HCT116 (cell line): ENCODE results near the gene NOXA1. TPM values are rescaled to one million over a fixed set of nuclear protein-coding genes. Genes with fewer than 3 reads are reported as not detected.
A peak's percentile ranks its signal among the peaks of the same experiment; 100 is the strongest.

Source experiments
- ATAC-seq: fragments of 200-7000 bp; cut with Tn5 transposase; 2 replicates; pipeline ENCODE4 v1.9.1; 2020; ENCODE audit warnings: mild to moderate bottlenecking, moderate library complexity
- BruUV-seq: library from RNA; stranded (reverse); fragments of 400-500 nt; replicated peaks from 2 replicates; lab custom pipeline; 2021; lab: Mats Ljungman, UMichigan
- CTCF ChIA-PET: fragments of 300-600 bp; sonication (Branson Sonifier 250); formaldehyde crosslinking; loops from one replicate; lab custom pipeline; 2021; ENCODE audit warnings: antibody characterized with exemption; lab: Charles Lee
- POLR2A ChIA-PET: fragments of 300-600, 350-600 bp; sonication (Branson Sonifier 250); formaldehyde crosslinking; loops from one replicate; lab custom pipeline; 2021; ENCODE audit warnings: antibody characterized with exemption; lab: Charles Lee
- RAD21 ChIA-PET, 2 experiments: fragments of 300-600 bp; sonication (Branson Sonifier 250); formaldehyde crosslinking; loops; one replicate each; lab custom pipeline; 2023; ENCODE audit warnings: low total read pairs in 2 of 2; ENCODE audit not compliant: uncharacterized antibody in 2 of 2, unreplicated experiment in 2 of 2, low non-redundant PET in 1 of 2; lab: Charles Lee
- DNase-seq: peaks from one replicate; pipeline ENCODE4 v3.0.0-alpha.2; 2010; ENCODE audit warnings: low read depth, low spot score
- H2AFZ ChIP-seq: fragments of 200-600 bp; shearing (Covaris generic), sonication (generic); 2 replicates; pipeline ENCODE4 v1.6.1; 2017; ENCODE audit warnings: low read depth, mixed run types, mixed read lengths, antibody characterized with exemption, low read length; ENCODE audit not compliant: poor library complexity, severe bottlenecking
- H3K27ac ChIP-seq: 2 replicates; pipeline ENCODE4 v1.5.1; 2012; ENCODE audit warnings: low read depth, low read length
- H3K27me3 ChIP-seq: fragments of 200-600 bp; sonication (generic); 2 replicates; pipeline ENCODE4 v1.6.1; 2016; ENCODE audit warnings: mixed run types, low read length, mixed read lengths; ENCODE audit not compliant: insufficient read depth
- H3K36me3 ChIP-seq, 2 experiments: fragments of 200-500 bp in 1 of 2; fragments of 200-600 bp in 1 of 2; sonication (Bioruptor generic) in 1 of 2; sonication (generic) in 1 of 2; 2 replicates each; pipeline versions ENCODE4 v1.5.1 to v1.6.1; 2014 to 2016; ENCODE audit warnings: low read length in 2 of 2, inconsistent platforms in 1 of 2, mixed read lengths in 1 of 2, mixed run types in 1 of 2; ENCODE audit not compliant: insufficient read depth in 2 of 2, control insufficient read depth in 1 of 2
- H3K4me1 ChIP-seq, 2 experiments: fragments of 200-600 bp in 1 of 2; sonication (generic) in 1 of 2; 2 replicates each; pipeline versions ENCODE4 v1.5.1 to v1.6.1; 2012 to 2017; ENCODE audit warnings: low read length in 2 of 2, inconsistent platforms in 1 of 2, mild to moderate bottlenecking in 1 of 2, mixed read lengths in 1 of 2, mixed run types in 1 of 2, moderate library complexity in 1 of 2; ENCODE audit not compliant: insufficient read depth in 2 of 2, control insufficient read depth in 1 of 2
- H3K4me2 ChIP-seq: fragments of 200-600 bp; sonication (generic); 2 replicates; pipeline ENCODE4 v1.6.1; 2017; ENCODE audit warnings: mixed run types, low read length, mixed read lengths
- H3K4me3 ChIP-seq, 2 experiments: fragments of 200-600 bp in 1 of 2; sonication (generic) in 1 of 2; replicated peaks in 1 of 2; 2 replicates each; pipeline ENCODE4 v1.5.1; 2011 to 2016; ENCODE audit warnings: low read length in 2 of 2, control low read depth in 1 of 2, low read depth in 1 of 2, mild to moderate bottlenecking in 1 of 2, mixed read lengths in 1 of 2, mixed run types in 1 of 2
- H3K79me2 ChIP-seq: fragments of 200-600 bp; sonication (generic); 2 replicates; pipeline ENCODE4 v1.6.1; 2017; ENCODE audit warnings: mild to moderate bottlenecking, mixed run types, low read length, moderate library complexity, mixed read lengths; ENCODE audit not compliant: insufficient read depth
- H3K9ac ChIP-seq: fragments of 200-600 bp; sonication (generic); 2 replicates; pipeline ENCODE4 v1.6.1; 2016; ENCODE audit warnings: low read length, mixed read lengths
- H3K9me2 ChIP-seq: fragments of 200-600 bp; sonication (generic), shearing (Covaris generic); 2 replicates; pipeline ENCODE4 v1.6.1; 2017; ENCODE audit warnings: mixed run types, mild to moderate bottlenecking, moderate library complexity; ENCODE audit not compliant: insufficient read depth
- H3K9me3 ChIP-seq, 2 experiments: fragments of 200-500 bp in 1 of 2; fragments of 200-600 bp in 1 of 2; sonication (Bioruptor generic) in 1 of 2; sonication (generic) in 1 of 2; 2 replicates each; pipeline ENCODE4 v1.6.1; 2014 to 2017; ENCODE audit warnings: low read length in 2 of 2, mixed read lengths in 2 of 2, inconsistent platforms in 1 of 2, low read depth in 1 of 2, mild to moderate bottlenecking in 1 of 2, mixed run types in 1 of 2, moderate library complexity in 1 of 2; ENCODE audit not compliant: control insufficient read depth in 1 of 2, insufficient read depth in 1 of 2
- H4K20me1 ChIP-seq: fragments of 200-600 bp; sonication (generic), shearing (Covaris generic); 2 replicates; pipeline ENCODE4 v1.6.1; 2017; ENCODE audit warnings: mixed run types, mild to moderate bottlenecking, moderate library complexity; ENCODE audit not compliant: insufficient read depth
- ATF3 ChIP-seq: IDR thresholded peaks from 2 replicates; pipeline ENCODE4 v1.6.1; 2012
- CBX3 ChIP-seq: IDR thresholded peaks from 2 replicates; pipeline ENCODE4 v1.6.1; 2012; ENCODE audit warnings: low read depth
- EGR1 ChIP-seq: IDR thresholded peaks from 2 replicates; pipeline ENCODE4 v1.6.1; 2012; ENCODE audit warnings: low read depth
- FOSL1 ChIP-seq: IDR thresholded peaks from 2 replicates; pipeline ENCODE4 v1.6.1; 2012; ENCODE audit warnings: low read depth
- JUND ChIP-seq: IDR thresholded peaks from 2 replicates; pipeline ENCODE4 v1.6.1; 2012
- MAX ChIP-seq: IDR thresholded peaks from 2 replicates; pipeline ENCODE4 v1.6.1; 2012
- POLR2AphosphoS5 ChIP-seq: IDR thresholded peaks from 2 replicates; pipeline ENCODE4 v1.6.1; 2011; ENCODE audit warnings: mild to moderate bottlenecking, low read depth, low read length, moderate library complexity
- RAD21 ChIP-seq: IDR thresholded peaks from 2 replicates; pipeline ENCODE4 v1.6.1; 2012; ENCODE audit warnings: low read depth, mild to moderate bottlenecking
- REST ChIP-seq: IDR thresholded peaks from 2 replicates; pipeline ENCODE4 v1.6.1; 2012; ENCODE audit warnings: low read depth
- SRF ChIP-seq: IDR thresholded peaks from 2 replicates; pipeline ENCODE4 v1.6.1; 2012; ENCODE audit warnings: low read depth
- TCF7L2 ChIP-seq: IDR thresholded peaks from 2 replicates; pipeline ENCODE4 v1.7.0; 2011; ENCODE audit warnings: borderline replicate concordance, inconsistent platforms; ENCODE audit not compliant: insufficient read depth, insufficient read length; ENCODE audit errors: extremely low read depth
- YY1 ChIP-seq: IDR thresholded peaks from 2 replicates; pipeline ENCODE4 v1.6.1; 2011; ENCODE audit warnings: low read length, low read depth, moderate library complexity, mild to moderate bottlenecking; ENCODE audit not compliant: insufficient replicate concordance; ENCODE audit errors: extremely low read depth
- ZNF274 ChIP-seq: fragments of 200-500 bp; sonication (Bioruptor generic); IDR thresholded peaks from 2 replicates; pipeline ENCODE4 v1.6.1; 2014; ENCODE audit warnings: mild to moderate bottlenecking, low read depth, low read length, inconsistent platforms
- intact Hi-C: fragments of 100-400 bp; cut with micrococcal nuclease; formaldehyde crosslinking; loops from 2 replicates; pipeline ENCODE4 v1.10.0; 2022
- total RNA-seq: library from RNA; stranded (reverse); gene quantifications from one replicate; pipeline ENCODE4 v1.2.1, GENCODE V29; 2021; ENCODE audit not compliant: unreplicated experiment
- TF ChIP-seq, protein P1 (sequence below), 3 experiments: fragments of 200-600 bp in 1 of 3; sonication (generic) in 1 of 3; IDR thresholded peaks in 2 of 3; conservative IDR thresholded peaks in 1 of 3; 2 replicates each; pipeline ENCODE4 v1.5.1; 2012 to 2017; ENCODE audit warnings: low read depth in 2 of 3, low read length in 2 of 3, antibody characterized with exemption in 1 of 3, borderline replicate concordance in 1 of 3, control low read depth in 1 of 3, mild to moderate bottlenecking in 1 of 3, mixed read lengths in 1 of 3, mixed run types in 1 of 3, moderate library complexity in 1 of 3; ENCODE audit not compliant: insufficient read depth in 1 of 3

The NOXA1 gene
- total RNA-seq, 1 experiment from 2014 or later = 13.2 TPM

GRCh38 chr9:137435381-137435891 lies 12.2 kb downstream of the NOXA1 start:
- RAD21 ChIA-PET = no interaction called here
- no peaks in the 10 kb centered on the region for H3K9me2 ChIP-seq
- H3K27me3 ChIP-seq = no peaks in the 10 kb centered on the region
- no peak overlapping the region for H2AFZ ChIP-seq
- peak overlapping the region; percentile 70 for H3K4me2 ChIP-seq
- no peaks in the 10 kb centered on the region for H3K79me2 ChIP-seq
- DNase-seq (no peak), ATAC-seq (peak; percentile 20; the same call in 1 of the 2 replicates)
- no peak overlapping the region for H3K4me3 ChIP-seq
- no peaks in the 10 kb centered on the region for H3K36me3 ChIP-seq
- H3K9ac ChIP-seq = peak overlapping the region; percentile 46
- intact Hi-C loops = no loop called here
- H3K27ac ChIP-seq = peak overlapping the region; percentile 79
- BruUV-seq = no TSS peak
- peaks cover 32 to 39% of the 10 kb centered on the region in 2 experiments for H3K4me1 ChIP-seq
- POLR2A ChIA-PET = no interaction called here
- no peak for TF ChIP-seq MAX
- no peak for TF ChIP-seq RAD21
- no peak for TF ChIP-seq FOSL1
- TF ChIP-seq YY1 = no peak
- no peak for TF ChIP-seq EGR1
- TF ChIP-seq POLR2AphosphoS5 = no peak
- no peak for TF ChIP-seq CBX3
- TF ChIP-seq ZNF274 = no peak
- TF ChIP-seq, protein P1, sequence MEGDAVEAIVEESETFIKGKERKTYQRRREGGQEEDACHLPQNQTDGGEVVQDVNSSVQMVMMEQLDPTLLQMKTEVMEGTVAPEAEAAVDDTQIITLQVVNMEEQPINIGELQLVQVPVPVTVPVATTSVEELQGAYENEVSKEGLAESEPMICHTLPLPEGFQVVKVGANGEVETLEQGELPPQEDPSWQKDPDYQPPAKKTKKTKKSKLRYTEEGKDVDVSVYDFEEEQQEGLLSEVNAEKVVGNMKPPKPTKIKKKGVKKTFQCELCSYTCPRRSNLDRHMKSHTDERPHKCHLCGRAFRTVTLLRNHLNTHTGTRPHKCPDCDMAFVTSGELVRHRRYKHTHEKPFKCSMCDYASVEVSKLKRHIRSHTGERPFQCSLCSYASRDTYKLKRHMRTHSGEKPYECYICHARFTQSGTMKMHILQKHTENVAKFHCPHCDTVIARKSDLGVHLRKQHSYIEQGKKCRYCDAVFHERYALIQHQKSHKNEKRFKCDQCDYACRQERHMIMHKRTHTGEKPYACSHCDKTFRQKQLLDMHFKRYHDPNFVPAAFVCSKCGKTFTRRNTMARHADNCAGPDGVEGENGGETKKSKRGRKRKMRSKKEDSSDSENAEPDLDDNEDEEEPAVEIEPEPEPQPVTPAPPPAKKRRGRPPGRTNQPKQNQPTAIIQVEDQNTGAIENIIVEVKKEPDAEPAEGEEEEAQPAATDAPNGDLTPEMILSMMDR (IDR thresholded peaks at IDR 0.05 in 2 of 3, conservative IDR thresholded peaks at IDR 0.05 in 1 of 3; ENCODE audit: borderline replicate concordance in 1 of 3, insufficient read depth in 1 of 3, low read depth in 2 of 3, low read length in 2 of 3) = no peak
- no peak for TF ChIP-seq SRF
- TF ChIP-seq JUND = no peak
- TF ChIP-seq ATF3 = no peak
- TF ChIP-seq TCF7L2 = no peak
- no peak for TF ChIP-seq REST
- TF ChIP-seq, all 23 proteins: peak for 0
- Histone ChIP-seq H4K20me1 (no peaks in the 10 kb centered on the region), H3K9me3 (no peaks in the 10 kb centered on the region)
- CTCF ChIA-PET = no interaction called here
